Loucy (cell line): ENCODE data around the gene HMGXB3.

Source experiments
- H2AFZ ChIP-seq: fragments of 200-600 bp; sonication (generic); 2 replicates; pipeline ENCODE4 v1.6.0; 2016; ENCODE audit warnings: antibody characterized with exemption, mild to moderate bottlenecking, low read length, moderate library complexity
- H3F3A ChIP-seq: fragments of 200-600 bp; 2 replicates; pipeline ENCODE4 v1.6.0; 2016; ENCODE audit warnings: antibody characterized with exemption, low read depth, mild to moderate bottlenecking
- H3K27me3 ChIP-seq: fragments of 200-600 bp; sonication (generic); 2 replicates; pipeline ENCODE4 v1.6.1; 2014; ENCODE audit warnings: low read length, mild to moderate bottlenecking; ENCODE audit not compliant: insufficient read depth, poor library complexity, severe bottlenecking
- H3K36me3 ChIP-seq: fragments of 200-600 bp; sonication (generic); 2 replicates; pipeline ENCODE4 v1.6.1; 2016; ENCODE audit warnings: low read length; ENCODE audit not compliant: insufficient read depth
- H3K4me1 ChIP-seq: fragments of 200-600 bp; sonication (generic); 2 replicates; pipeline ENCODE4 v1.5.1; 2014; ENCODE audit warnings: low read length, mild to moderate bottlenecking; ENCODE audit not compliant: insufficient read depth, poor library complexity, severe bottlenecking
- H3K4me2 ChIP-seq: fragments of 200-600 bp; sonication (generic); 2 replicates; pipeline ENCODE4 v1.6.0; 2014; ENCODE audit warnings: antibody characterized with exemption, low read length, low read depth, mild to moderate bottlenecking; ENCODE audit not compliant: poor library complexity, severe bottlenecking
- H3K4me3 ChIP-seq: fragments of 200-600 bp; sonication (generic); 2 replicates; pipeline ENCODE4 v1.5.1; 2014; ENCODE audit warnings: low read length, mild to moderate bottlenecking, mixed read lengths; ENCODE audit not compliant: poor library complexity, severe bottlenecking
- H3K79me2 ChIP-seq: fragments of 200-600 bp; sonication (generic); 2 replicates; pipeline ENCODE4 v1.6.1; 2014; ENCODE audit warnings: low read length; ENCODE audit not compliant: insufficient read depth
- H3K9ac ChIP-seq: fragments of 200-600 bp; sonication (generic); 2 replicates; pipeline ENCODE4 v1.6.0; 2014; ENCODE audit warnings: mild to moderate bottlenecking, low read depth, low read length, moderate library complexity; ENCODE audit not compliant: poor library complexity, severe bottlenecking
- H3K9me2 ChIP-seq: fragments of 200-600 bp; sonication (generic); replicated peaks from 2 replicates; pipeline ENCODE4 v1.6.1; 2016; ENCODE audit warnings: low read depth, low read length, mixed read lengths
- H3K9me3 ChIP-seq: fragments of 200-600 bp; sonication (generic); 2 replicates; pipeline ENCODE4 v1.6.1; 2014; ENCODE audit warnings: mild to moderate bottlenecking, antibody characterized with exemption, low read length, low read depth; ENCODE audit not compliant: insufficient read depth
- H4K20me1 ChIP-seq: fragments of 200-600 bp; sonication (generic); 2 replicates; pipeline ENCODE4 v1.6.0; 2014; ENCODE audit warnings: antibody characterized with exemption, low read length, mild to moderate bottlenecking; ENCODE audit not compliant: insufficient read depth, poor library complexity, severe bottlenecking
- CTCF ChIP-seq: fragments of 200-600 bp; sonication (generic); conservative IDR thresholded peaks from 2 replicates; pipeline ENCODE4 v1.5.1; 2014; ENCODE audit warnings: mild to moderate bottlenecking, antibody characterized with exemption, low read length
- EZH2phosphoT487 ChIP-seq: fragments of 200-600 bp; IDR thresholded peaks from 2 replicates; pipeline ENCODE4 v1.6.1; 2018; ENCODE audit warnings: antibody characterized with exemption, mild to moderate bottlenecking, moderate library complexity, borderline replicate concordance

The HMGXB3 gene

DNA sequence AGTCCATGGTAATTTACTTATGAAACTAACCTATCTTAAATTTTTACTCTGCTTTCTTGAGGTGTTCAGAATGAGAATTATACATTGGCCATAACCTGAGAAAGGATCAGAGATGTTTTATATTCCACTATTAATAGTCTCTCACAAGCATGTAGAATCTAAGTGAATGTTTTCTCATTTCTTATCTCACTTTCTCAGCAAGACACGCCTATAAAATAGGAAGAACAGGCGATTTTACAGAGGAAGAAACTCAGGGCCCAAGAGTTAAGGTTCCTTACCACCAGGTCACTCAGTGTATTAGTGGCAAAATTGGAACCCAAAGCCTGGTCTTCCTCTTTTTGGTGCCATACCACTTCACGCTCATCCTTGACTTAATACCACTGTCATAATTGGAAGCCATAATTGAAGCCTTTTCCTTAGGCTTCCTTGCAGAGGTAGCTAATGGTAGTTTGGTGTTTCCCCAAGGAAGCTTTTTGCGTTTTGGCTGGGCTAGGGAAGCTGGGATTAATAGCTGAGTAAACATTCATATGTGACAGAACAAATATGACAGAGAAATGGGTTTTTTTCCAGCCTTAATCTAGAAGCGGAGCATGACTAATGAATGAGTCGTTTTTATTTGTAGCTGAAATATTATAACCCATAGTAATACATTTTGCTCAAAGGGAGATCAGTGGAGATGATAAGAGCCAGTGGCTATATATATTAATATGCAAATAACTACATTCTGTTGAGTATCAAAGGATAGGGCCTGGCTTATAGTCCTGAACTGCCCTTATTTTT, 16.9 kb downstream of the HMGXB3 start:
- Histone ChIP-seq H3K36me3 (peaks cover 97% of the 10 kb centered on the region), H3K9ac (no peak overlapping the region), H3K79me2 (no peaks in the 10 kb centered on the region), H3K4me3 (no peak overlapping the region), H3K27me3 (no peaks in the 10 kb centered on the region), H3F3A (no peaks in the 10 kb centered on the region), H3K9me3 (peaks cover 2% of the 10 kb centered on the region; the same call in 1 of the 2 replicates), H2AFZ (no peak overlapping the region), H4K20me1 (no peaks in the 10 kb centered on the region), H3K9me2 (no peaks in the 10 kb centered on the region), H3K4me2 (no peak overlapping the region), H3K4me1 (no peaks in the 10 kb centered on the region)
- TF ChIP-seq CTCF (no peak), EZH2phosphoT487 (no peak)

DNA sequence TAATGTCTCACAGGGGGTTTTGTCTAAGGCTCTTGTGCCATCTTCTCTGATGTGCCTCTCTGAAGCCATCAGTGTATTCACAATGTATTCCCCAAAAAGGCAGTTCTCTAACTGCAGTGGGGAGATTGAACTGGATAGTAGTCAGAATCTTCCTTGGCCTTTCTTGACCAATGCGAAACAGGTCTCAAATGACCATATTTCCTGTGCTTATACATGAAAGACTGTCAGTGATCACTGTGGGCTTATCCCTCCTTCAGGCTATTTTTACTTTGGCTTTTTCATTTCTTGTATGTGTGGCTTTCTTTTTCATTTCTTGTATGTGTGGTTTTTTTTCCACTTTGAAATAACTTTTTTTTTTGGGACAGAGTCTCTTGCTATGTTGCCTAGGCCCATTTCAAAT, 19.7 kb downstream of the HMGXB3 start:
- Histone ChIP-seq H3K36me3 (peaks cover 97% of the 10 kb centered on the region), H3K4me2 (no peak overlapping the region), H3K4me3 (no peak overlapping the region), H3F3A (no peaks in the 10 kb centered on the region), H3K9me2 (no peaks in the 10 kb centered on the region), H2AFZ (no peak overlapping the region), H4K20me1 (no peaks in the 10 kb centered on the region), H3K4me1 (no peaks in the 10 kb centered on the region), H3K9ac (no peak overlapping the region), H3K27me3 (no peaks in the 10 kb centered on the region), H3K79me2 (no peaks in the 10 kb centered on the region), H3K9me3 (no peaks in the 10 kb centered on the region; the same call in 1 of the 2 replicates)
- TF ChIP-seq EZH2phosphoT487 (no peak), CTCF (no peak)

GRCh38 chr5:150021491-150022157, 21.1 kb downstream of the HMGXB3 start:
- H3K4me3 ChIP-seq, result no peak overlapping the region
- H3K9me3 ChIP-seq, result no peaks in the 10 kb centered on the region
- TF ChIP-seq EZH2phosphoT487 (no peak), CTCF (no peak)
- no peaks in the 10 kb centered on the region for H3K27me3 ChIP-seq
- no peak overlapping the region for H3K4me2 ChIP-seq
- H3F3A ChIP-seq, result no peaks in the 10 kb centered on the region
- peaks cover 92% of the 10 kb centered on the region for H3K36me3 ChIP-seq
- H4K20me1 ChIP-seq, result no peaks in the 10 kb centered on the region
- no peak overlapping the region for H2AFZ ChIP-seq
- H3K79me2 ChIP-seq, result no peaks in the 10 kb centered on the region
- no peaks in the 10 kb centered on the region for H3K9me2 ChIP-seq
- no peaks in the 10 kb centered on the region for H3K4me1 ChIP-seq
- no peak overlapping the region for H3K9ac ChIP-seq
